ENCODE measurements around the gene TTLL10. TPM values are rescaled to one million over a fixed set of nuclear protein-coding genes. Genes with fewer than 3 reads are reported as not detected.

The TTLL10 gene
- polyA plus RNA-seq, 1 donor from 2014 or later, result not detected

- H3K36me3 ChIP-seq (ENCODE audit: insufficient read depth, low read length), result no peaks in the 10 kb centered on the region
- H3K4me3 ChIP-seq (ENCODE audit: low read length), result peak overlapping the region; percentile 56
- H3F3A ChIP-seq (ENCODE audit: insufficient read depth, low read length, poor library complexity, severe bottlenecking), result no peaks in the 10 kb centered on the region
- TF ChIP-seq EP300 (conservative IDR thresholded peaks at IDR 0.05; ENCODE audit: poor library complexity, severe bottlenecking), result no peak
- TF ChIP-seq EZH2 (IDR thresholded peaks at IDR 0.05; ENCODE audit: borderline replicate concordance, insufficient read depth, low read length, poor library complexity, severe bottlenecking), result no peak
- TF ChIP-seq RAD21 (conservative IDR thresholded peaks at IDR 0.05), result no peak
- no peak for TF ChIP-seq CTCF (IDR thresholded peaks at IDR 0.05; ENCODE audit: poor library complexity, severe bottlenecking)
- TF ChIP-seq MXI1 (conservative IDR thresholded peaks at IDR 0.05; ENCODE audit: poor library complexity, severe bottlenecking), result peak; percentile 38
- no peak for TF ChIP-seq TAF1 (IDR thresholded peaks at IDR 0.05; ENCODE audit: low read depth)
- H3K9ac ChIP-seq (ENCODE audit: low read length), result peak overlapping the region; percentile 38
- no peak overlapping the region for H3K27ac ChIP-seq (ENCODE audit: low read length)
- peaks cover 17% of the 10 kb centered on the region for H3K27me3 ChIP-seq (ENCODE audit: insufficient read depth, low read depth, low read length)
- no peaks in the 10 kb centered on the region for H3K79me2 ChIP-seq (replicated peaks; ENCODE audit: insufficient read depth, low read length)
- no peaks in the 10 kb centered on the region for H3K9me3 ChIP-seq (ENCODE audit: low read length)
- no peaks in the 10 kb centered on the region for H3K9me2 ChIP-seq (ENCODE audit: insufficient read depth, low read length)
- H3K4me2 ChIP-seq (ENCODE audit: low read length), result no peak overlapping the region
- no peak overlapping the region for H2AFZ ChIP-seq (ENCODE audit: low read depth, low read length)
- H4K20me1 ChIP-seq (ENCODE audit: insufficient read depth), result no peaks in the 10 kb centered on the region
These were observed 27.5 kb downstream of the TTLL10 start for GRCh38 chr1:1200876-1201810.

- H3K27me3 ChIP-seq (ENCODE audit: insufficient read depth, low read depth, low read length), result peaks cover 30% of the 10 kb centered on the region
- TF ChIP-seq CTCF (IDR thresholded peaks at IDR 0.05; ENCODE audit: poor library complexity, severe bottlenecking) (no peak), POLR2AphosphoS5 (IDR thresholded peaks at IDR 0.05) (no peak), EP300 (conservative IDR thresholded peaks at IDR 0.05; ENCODE audit: poor library complexity, severe bottlenecking) (no peak), REST (IDR thresholded peaks at IDR 0.05; ENCODE audit: borderline replicate concordance) (no peak), SMC3 (conservative IDR thresholded peaks at IDR 0.05; ENCODE audit: poor library complexity) (no peak), EZH2 (IDR thresholded peaks at IDR 0.05; ENCODE audit: borderline replicate concordance, insufficient read depth, low read length, poor library complexity, severe bottlenecking) (no peak), RAD21 (conservative IDR thresholded peaks at IDR 0.05) (no peak), TAF1 (IDR thresholded peaks at IDR 0.05; ENCODE audit: low read depth) (no peak), MXI1 (conservative IDR thresholded peaks at IDR 0.05; ENCODE audit: poor library complexity, severe bottlenecking) (no peak)
These were observed 29.3 kb downstream of the TTLL10 start for GRCh38 chr1:1202831-1203560.

More at GRCh38 chr1:1202831-1203560, 29.3 kb downstream of the TTLL10 start:
- no peak overlapping the region for H3K4me3 ChIP-seq (ENCODE audit: low read length)
- no peak overlapping the region for H3K27ac ChIP-seq (ENCODE audit: low read length)
- H3K36me3 ChIP-seq (ENCODE audit: insufficient read depth, low read length), result no peaks in the 10 kb centered on the region
- H3K4me2 ChIP-seq (ENCODE audit: low read length), result no peak overlapping the region
- H3K9me3 ChIP-seq (ENCODE audit: low read length), result no peaks in the 10 kb centered on the region
- no peak overlapping the region for H3K9ac ChIP-seq (ENCODE audit: low read length)
- H3K9me2 ChIP-seq (ENCODE audit: insufficient read depth, low read length), result no peaks in the 10 kb centered on the region
- no peaks in the 10 kb centered on the region for H3F3A ChIP-seq (ENCODE audit: insufficient read depth, low read length, poor library complexity, severe bottlenecking)
- no peak overlapping the region for H2AFZ ChIP-seq (ENCODE audit: low read depth, low read length)
- no peaks in the 10 kb centered on the region for H4K20me1 ChIP-seq (ENCODE audit: insufficient read depth)
- no peaks in the 10 kb centered on the region for H3K79me2 ChIP-seq (replicated peaks; ENCODE audit: insufficient read depth, low read length)
